ENCODE measurements around the gene SEPTIN6. TPM values are rescaled to one million over a fixed set of nuclear protein-coding genes. Genes with fewer than 3 reads are reported as not detected.

The SEPTIN6 gene
- total and polyA plus RNA-seq, 2 donors (not counting 3 experiments of a cell fraction or from before 2014, with no cell fraction given): 23.1 to 31.8 TPM

DNA sequence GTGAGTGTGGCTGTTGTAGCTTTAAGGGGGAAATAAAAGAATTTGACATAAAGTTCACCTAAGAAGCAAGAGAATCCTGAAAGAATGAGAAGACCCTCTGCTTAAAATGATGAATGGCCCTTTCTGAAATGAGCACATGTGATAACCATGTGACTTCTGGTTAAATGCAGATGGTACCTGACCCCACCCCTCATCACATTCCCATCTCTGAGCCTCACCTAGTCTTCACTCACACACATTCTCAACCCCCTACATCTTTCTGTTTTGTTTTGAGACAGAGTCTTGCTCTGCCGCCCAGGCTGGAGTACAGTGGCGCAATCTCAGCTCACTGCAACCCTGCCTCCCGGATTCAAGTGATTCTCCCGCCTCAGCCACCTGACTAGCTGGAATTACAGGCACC, 31.5 kb downstream of the SEPTIN6 start:
- no peaks in the 10 kb centered on the region for H3K36me3 ChIP-seq (ENCODE audit: control insufficient read depth in 2 of 2, extremely low read depth in 1 of 2, insufficient read depth in 2 of 2, low read length in 2 of 2)
- H3K4me3 ChIP-seq (replicated peaks in 1 of 3; ENCODE audit: insufficient read depth in 1 of 3, low read depth in 1 of 3, low read length in 3 of 3): no peak overlapping the region
- DNase-seq (ENCODE audit: low read depth, low spot score) (no peak), FAIRE-seq (no peak)
- H3K27me3 ChIP-seq (ENCODE audit: control insufficient read depth in 2 of 2, insufficient read depth in 2 of 2, low read length in 2 of 2): no peaks in the 10 kb centered on the region
- H3K4me1 ChIP-seq (ENCODE audit: control insufficient read depth, extremely low read depth, insufficient read depth, low read length): no peaks in the 10 kb centered on the region
- H2AFZ ChIP-seq (ENCODE audit: low read depth, low read length): no peak overlapping the region
- intact Hi-C loops (cut with micrococcal nuclease): no loop called here
- H3K9me3 ChIP-seq (replicated peaks; ENCODE audit: control insufficient read depth, insufficient read depth, low read length): no peaks in the 10 kb centered on the region
- TF ChIP-seq MAX (IDR thresholded peaks at IDR 0.05; ENCODE audit: insufficient read depth, insufficient read length) (no peak), FOS (IDR thresholded peaks at IDR 0.05; ENCODE audit: borderline replicate concordance, insufficient read depth, low read length) (no peak), POLR2AphosphoS5 (IDR thresholded peaks at IDR 0.05; ENCODE audit: insufficient read depth, low read depth, low read length) (no peak)
- TF ChIP-seq, protein P1, sequence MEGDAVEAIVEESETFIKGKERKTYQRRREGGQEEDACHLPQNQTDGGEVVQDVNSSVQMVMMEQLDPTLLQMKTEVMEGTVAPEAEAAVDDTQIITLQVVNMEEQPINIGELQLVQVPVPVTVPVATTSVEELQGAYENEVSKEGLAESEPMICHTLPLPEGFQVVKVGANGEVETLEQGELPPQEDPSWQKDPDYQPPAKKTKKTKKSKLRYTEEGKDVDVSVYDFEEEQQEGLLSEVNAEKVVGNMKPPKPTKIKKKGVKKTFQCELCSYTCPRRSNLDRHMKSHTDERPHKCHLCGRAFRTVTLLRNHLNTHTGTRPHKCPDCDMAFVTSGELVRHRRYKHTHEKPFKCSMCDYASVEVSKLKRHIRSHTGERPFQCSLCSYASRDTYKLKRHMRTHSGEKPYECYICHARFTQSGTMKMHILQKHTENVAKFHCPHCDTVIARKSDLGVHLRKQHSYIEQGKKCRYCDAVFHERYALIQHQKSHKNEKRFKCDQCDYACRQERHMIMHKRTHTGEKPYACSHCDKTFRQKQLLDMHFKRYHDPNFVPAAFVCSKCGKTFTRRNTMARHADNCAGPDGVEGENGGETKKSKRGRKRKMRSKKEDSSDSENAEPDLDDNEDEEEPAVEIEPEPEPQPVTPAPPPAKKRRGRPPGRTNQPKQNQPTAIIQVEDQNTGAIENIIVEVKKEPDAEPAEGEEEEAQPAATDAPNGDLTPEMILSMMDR (IDR thresholded peaks at IDR 0.05; ENCODE audit: extremely low read depth in 1 of 2, insufficient read depth in 1 of 2, low read depth in 1 of 2, low read length in 2 of 2): no peak
- no peak overlapping the region for H3K9ac ChIP-seq (replicated peaks; ENCODE audit: extremely low read depth, insufficient read depth, low read length)
- H3K4me2 ChIP-seq (ENCODE audit: insufficient read depth, low read length): no peak overlapping the region
- H4K20me1 ChIP-seq (replicated peaks; ENCODE audit: control insufficient read depth, extremely low read depth, insufficient read depth, low read length): no peaks in the 10 kb centered on the region
- POLR2A ChIA-PET: interaction anchor here (0.6 kb wide), 1 partner anchor 146 kb away, joined by 8 read pairs; no protein-coding TSS in a partner anchor
- no peaks in the 10 kb centered on the region for H3K79me2 ChIP-seq (ENCODE audit: control insufficient read depth, insufficient read depth, low read length)
- no peaks in the 10 kb centered on the region for H3K9me1 ChIP-seq (replicated peaks; ENCODE audit: control insufficient read depth, extremely low read depth, insufficient read depth, low read length)
- dilution Hi-C loops (cut with MboI; ENCODE audit: extremely low pct_ligation_motif_present, low sequenced_read_pairs): no loop called here
- no peak overlapping the region for H3K27ac ChIP-seq (ENCODE audit: insufficient read depth, low read depth, low read length)
- BruUV-seq (replicated peaks): no TSS peak
- CTCF ChIA-PET: interaction anchor here (0.8 kb wide), 1 partner anchor 62 kb away, joined by 3 read pairs; no protein-coding TSS in a partner anchor

DNA sequence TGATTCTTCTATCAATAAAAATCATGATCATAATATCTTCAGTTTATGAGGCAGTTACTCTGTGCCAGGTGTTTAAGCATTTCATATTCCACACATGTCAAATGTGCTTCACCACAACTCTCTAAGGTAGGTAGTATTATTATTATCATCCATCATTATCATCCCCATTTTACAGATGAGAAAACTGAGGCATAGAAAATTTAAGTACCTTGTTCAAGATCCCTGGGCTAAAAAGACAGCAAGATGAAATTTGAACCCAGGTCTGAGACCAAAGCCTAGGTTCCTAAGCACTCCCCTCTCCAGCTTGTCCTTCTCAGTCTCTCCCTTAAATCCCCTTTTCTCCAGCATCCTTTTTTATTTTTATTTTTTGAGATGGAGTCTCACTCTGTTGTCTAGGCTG, 33.4 kb downstream of the SEPTIN6 start:
- TF ChIP-seq MAX (IDR thresholded peaks at IDR 0.05; ENCODE audit: insufficient read depth, insufficient read length): no peak
- H4K20me1 ChIP-seq (replicated peaks; ENCODE audit: control insufficient read depth, extremely low read depth, insufficient read depth, low read length): no peaks in the 10 kb centered on the region
- H3K9me3 ChIP-seq (replicated peaks; ENCODE audit: control insufficient read depth, insufficient read depth, low read length): no peaks in the 10 kb centered on the region
- H3K79me2 ChIP-seq (ENCODE audit: control insufficient read depth, insufficient read depth, low read length): no peaks in the 10 kb centered on the region
- no TSS peak for BruUV-seq (replicated peaks)
- H3K9me1 ChIP-seq (replicated peaks; ENCODE audit: control insufficient read depth, extremely low read depth, insufficient read depth, low read length): no peaks in the 10 kb centered on the region
- POLR2A ChIA-PET: no interaction called here
- no peaks in the 10 kb centered on the region for H3K36me3 ChIP-seq (ENCODE audit: control insufficient read depth in 2 of 2, extremely low read depth in 1 of 2, insufficient read depth in 2 of 2, low read length in 2 of 2)
- H3K27ac ChIP-seq (ENCODE audit: insufficient read depth, low read depth, low read length): no peak overlapping the region
- no peak overlapping the region for H3K9ac ChIP-seq (replicated peaks; ENCODE audit: extremely low read depth, insufficient read depth, low read length)
- DNase-seq (ENCODE audit: low read depth, low spot score) (no peak), FAIRE-seq (no peak)
- dilution Hi-C loops (cut with MboI; ENCODE audit: extremely low pct_ligation_motif_present, low sequenced_read_pairs): no loop called here
- intact Hi-C loops (cut with micrococcal nuclease): loop anchor here (5.0 kb wide), 1 partner anchor 33 kb away; the partner anchor contains the start of gene SEPTIN6
- CTCF ChIA-PET: no interaction called here
- no peaks in the 10 kb centered on the region for H3K27me3 ChIP-seq (ENCODE audit: control insufficient read depth in 2 of 2, insufficient read depth in 2 of 2, low read length in 2 of 2)
- H2AFZ ChIP-seq (ENCODE audit: low read depth, low read length): no peak overlapping the region
- no peak overlapping the region for H3K4me2 ChIP-seq (ENCODE audit: insufficient read depth, low read length)
- H3K4me3 ChIP-seq (replicated peaks in 1 of 3; ENCODE audit: insufficient read depth in 1 of 3, low read depth in 1 of 3, low read length in 3 of 3): no peak overlapping the region
- peaks cover 11% of the 10 kb centered on the region for H3K4me1 ChIP-seq (ENCODE audit: control insufficient read depth, extremely low read depth, insufficient read depth, low read length)

Data from endothelial cell of umbilical vein (primary cell).